ENCODE measurements around the gene CYP2A6.
"Not testable (repeated sequence)": the region's sequence is repeated elsewhere in the genome, so short reads cannot be mapped to it uniquely, and the experiment has no call there.

CYP2A6 gene, protein sequence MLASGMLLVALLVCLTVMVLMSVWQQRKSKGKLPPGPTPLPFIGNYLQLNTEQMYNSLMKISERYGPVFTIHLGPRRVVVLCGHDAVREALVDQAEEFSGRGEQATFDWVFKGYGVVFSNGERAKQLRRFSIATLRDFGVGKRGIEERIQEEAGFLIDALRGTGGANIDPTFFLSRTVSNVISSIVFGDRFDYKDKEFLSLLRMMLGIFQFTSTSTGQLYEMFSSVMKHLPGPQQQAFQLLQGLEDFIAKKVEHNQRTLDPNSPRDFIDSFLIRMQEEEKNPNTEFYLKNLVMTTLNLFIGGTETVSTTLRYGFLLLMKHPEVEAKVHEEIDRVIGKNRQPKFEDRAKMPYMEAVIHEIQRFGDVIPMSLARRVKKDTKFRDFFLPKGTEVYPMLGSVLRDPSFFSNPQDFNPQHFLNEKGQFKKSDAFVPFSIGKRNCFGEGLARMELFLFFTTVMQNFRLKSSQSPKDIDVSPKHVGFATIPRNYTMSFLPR

DNA sequence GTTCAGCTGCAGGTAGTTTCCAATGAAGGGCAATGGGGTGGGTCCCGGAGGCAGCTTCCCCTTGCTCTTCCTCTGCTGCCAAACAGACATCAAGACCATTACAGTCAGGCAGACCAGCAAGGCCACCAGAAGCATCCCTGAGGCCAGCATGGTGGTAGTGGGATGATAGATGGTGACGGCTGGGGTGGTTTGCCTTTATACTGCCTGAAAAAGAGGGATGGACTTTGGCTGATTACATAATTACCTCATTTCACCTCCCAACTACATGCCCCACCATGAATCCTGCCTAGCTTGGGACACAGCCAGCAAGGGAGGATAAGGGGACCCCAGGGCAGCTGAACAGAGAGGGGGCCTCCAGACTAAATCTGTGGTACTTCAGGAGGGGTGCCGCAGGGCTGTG lies at the start of gene CYP2A6:
Gene CYP2A6 (minus strand): TSS at position 171 of the 400 bp plus-strand sequence. CDS start 21 bp downstream, at position 150.
- not testable (repeated sequence) for DNase-seq (ENCODE audit: low read depth in 2 of 2)

DNA sequence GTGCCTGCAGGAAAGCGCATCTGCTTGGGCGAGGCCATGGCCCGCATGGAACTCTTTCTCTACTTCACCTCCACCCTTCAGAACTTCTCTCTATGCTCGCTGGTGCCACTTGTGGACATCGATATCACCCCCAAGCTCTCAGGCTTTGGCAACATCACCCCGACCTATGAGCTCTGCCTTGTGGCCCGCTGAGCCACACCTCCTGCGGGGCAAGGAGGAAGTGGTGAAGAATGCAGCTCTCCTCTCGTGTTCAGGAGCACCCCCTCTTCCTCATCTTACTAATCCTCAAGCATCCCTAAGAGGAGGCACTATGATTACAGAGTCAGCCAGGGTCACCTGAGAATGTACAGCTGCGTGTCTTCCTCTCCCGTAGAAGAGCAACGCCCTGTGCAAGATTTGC lies 49.7 kb upstream of the CYP2A6 start:
- DNase-seq (ENCODE audit: low read depth in 2 of 2) = not testable (repeated sequence)

DNA sequence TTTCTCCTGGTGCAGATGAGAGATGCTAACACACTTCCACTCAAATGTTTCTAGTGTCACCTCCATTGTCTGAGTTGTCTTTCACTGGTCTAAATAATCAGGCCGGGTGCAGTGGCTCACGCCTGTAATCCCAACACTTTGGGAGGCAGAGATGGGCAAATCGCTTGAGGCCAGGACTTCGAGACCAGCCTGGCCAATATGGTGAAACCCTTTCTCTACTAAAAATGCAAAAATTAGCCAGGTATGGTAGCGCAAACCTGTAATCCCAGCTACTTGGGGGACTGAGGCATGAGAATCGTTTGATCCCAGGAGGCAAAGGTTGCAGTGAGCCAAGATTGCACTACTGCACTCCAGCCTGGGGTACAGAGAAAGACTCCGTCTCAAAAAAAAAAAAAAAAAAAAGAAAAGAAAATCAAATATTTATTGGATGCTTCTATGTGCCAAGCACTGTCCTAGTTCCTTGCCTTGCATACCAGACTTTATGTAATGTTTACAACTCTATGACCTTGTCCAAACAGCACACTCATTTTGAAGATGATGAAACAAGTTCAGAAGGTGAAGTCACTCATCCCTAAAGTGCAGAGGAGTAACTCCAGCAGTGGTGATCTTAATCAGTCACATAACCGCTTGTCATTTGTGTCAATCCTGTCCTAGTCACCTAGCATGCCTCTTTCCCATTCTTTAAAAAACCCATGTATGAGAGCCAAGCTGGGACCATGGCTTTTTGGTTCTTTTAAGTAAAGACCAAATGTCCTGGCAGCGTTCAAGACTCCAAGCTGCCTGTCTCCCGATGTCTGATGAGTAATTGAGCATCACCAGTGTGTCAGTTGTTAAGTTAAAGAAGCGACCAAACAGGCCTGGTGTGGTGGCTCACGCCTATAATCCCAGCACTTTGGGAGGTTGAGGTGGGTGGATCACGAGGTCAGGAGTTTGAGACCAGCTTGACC lies 46.9 kb upstream of the CYP2A6 start:
- DNase-seq (ENCODE audit: low read depth in 2 of 2) = not testable (repeated sequence)

DNA sequence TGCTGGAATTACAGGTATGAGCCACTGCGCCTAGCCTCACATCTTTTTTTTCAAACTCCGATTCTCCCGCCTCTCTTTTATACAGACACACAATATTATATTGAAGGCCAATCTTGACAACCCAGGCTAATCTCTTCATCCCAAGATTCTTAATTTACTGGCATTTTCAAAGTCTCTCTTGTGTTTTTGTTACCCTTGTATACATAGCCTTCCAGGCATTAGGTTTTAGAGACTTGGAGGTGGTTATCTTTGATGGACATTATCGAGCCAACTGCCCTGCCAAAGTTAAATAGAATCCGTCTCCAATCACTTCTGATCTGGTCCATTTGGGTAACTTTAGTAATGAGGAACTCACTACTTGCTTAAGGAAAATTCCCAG lies 46.2 kb upstream of the CYP2A6 start:
- DNase-seq (ENCODE audit: low read depth in 2 of 2) = no peak

DNA sequence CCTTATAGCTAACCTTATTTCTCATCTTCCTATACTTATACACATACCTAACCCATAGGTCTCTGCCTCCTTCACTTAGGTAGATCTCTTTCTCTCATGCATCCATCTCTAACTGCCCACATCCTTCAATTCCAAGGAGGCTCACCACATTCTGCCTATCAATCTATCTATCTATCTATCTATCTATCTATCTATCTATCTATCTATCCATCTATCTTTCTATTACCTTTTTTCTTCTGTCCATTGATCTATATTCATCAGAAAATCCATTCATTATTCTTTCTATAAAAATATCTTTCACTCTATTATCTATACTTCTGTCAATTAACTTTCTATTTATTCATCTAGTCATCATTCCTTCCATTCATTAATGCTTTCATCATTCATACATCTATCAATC lies 42.9 kb upstream of the CYP2A6 start:
- no peak for DNase-seq (ENCODE audit: low read depth in 2 of 2)

DNA sequence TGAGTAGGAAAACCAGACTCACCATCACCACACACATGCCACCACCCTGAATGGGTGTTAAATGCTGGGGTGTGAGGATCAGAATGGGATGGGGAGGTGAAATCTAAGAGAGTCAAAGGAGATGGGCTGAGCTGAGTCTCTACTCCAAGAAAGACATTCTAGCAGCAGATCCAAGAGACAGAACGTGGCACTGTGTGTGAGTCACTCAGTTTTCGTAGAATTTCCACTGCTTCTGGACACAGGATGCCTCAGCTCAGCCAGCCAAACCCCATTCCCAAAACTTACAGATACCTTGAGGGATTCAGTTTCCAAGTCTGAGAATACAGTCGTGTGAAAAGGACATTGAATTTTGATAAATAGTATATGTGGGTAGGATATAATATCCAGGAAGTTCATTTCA lies 39.1 kb upstream of the CYP2A6 start:
- DNase-seq (ENCODE audit: low read depth in 2 of 2) = no peak

DNA sequence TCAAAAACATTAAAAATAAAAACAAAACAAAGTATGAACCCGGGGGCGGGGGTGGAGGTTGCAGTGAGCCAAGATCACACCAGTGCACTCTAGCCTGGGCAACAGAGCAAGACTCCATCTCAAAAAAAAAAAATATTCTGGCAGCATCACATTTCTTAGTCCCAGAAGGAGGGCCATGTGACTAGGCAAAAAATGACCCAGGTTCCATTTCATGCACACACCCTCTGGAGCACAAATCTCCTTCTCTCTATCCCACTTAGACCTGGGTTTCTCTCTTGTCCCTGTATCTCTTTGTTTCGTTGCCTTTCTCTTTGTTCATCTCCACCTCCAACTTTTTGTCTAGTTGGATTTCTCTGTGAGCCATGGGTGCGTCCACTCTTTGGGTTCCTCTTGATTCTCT lies 37.9 kb upstream of the CYP2A6 start:
- DNase-seq (ENCODE audit: low read depth in 2 of 2) = no peak

DNA sequence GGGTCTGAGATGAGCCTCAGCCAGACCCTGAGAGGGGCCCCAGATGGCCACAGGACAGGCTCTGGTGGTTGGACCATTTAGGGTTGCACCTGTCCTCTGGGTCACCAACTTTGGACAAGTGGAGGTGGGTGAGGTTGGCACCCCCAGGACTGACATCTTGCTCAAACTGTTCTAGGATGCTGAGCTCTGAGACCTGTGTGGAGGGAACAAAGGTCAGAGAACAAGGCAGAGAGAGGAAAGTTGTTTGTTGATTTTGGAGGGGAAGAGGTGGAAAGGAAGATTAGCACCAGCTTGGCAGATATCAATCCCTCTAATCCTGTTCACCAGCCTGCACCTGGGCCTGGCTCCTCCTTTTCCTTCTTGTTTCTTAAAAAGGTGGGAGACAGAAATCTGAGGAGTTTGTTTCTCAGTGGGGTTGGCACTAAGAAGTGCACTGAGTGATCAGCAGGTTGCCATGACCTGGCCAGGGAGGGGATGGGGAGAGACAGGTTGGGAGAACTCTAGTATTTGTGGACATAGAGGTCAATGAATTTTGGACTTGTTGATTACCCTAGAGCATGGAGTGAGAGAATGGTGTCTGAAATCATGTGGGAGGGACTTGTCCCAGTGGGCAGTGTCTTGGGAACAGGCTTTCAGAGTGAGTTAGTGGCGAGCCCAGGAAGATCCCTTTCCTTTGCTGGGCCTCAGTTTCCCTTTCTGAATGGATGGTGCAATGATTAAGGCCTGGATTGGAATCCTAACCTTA lies 34.1 kb upstream of the CYP2A6 start:
- DNase-seq (ENCODE audit: low read depth in 2 of 2) = not testable (repeated sequence)

DNA sequence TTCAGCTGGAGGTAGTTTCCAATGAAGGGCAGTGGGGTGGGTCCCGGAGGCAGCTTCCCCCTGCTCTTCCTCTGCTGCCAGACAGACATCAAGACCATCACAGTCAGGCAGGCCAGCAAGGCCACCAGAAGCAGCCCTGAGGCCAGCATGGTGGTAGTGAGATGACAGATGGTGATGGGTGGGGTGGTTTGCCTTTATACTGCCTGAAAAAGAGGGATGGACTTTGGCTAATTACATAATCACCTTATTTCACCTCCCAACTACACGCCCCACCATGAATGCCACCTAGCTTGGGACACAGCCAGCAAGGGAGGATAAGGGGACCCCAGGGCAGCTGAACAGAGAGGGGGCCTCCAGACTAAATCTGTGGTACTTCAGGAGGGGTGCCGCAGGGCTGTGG lies 31.8 kb upstream of the CYP2A6 start, which contains the start of gene CYP2A7:
Gene CYP2A7 (minus strand): TSS at position 170 of the 400 bp plus-strand sequence. CDS start 21 bp downstream, at position 149.
- DNase-seq (ENCODE audit: low read depth in 2 of 2) = not testable (repeated sequence)

DNA sequence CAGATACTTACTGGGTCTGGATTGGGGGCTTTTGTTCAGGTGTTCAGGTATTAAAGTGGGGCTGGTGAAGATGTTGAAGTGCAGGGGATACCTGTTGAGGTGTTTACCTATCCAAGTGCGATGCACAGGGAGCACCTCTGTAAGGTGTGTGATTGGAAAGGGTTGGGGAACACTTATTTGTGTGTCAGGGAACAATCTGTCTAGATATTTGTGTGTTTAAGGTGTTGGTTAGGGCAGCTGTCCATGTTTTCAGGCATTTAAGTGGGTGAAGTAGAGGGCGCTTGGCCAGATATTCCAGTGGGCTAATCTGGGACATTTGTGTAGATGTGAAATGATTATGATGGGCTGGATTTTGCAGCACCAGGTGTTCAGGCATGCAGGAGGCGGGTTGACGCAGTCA lies 29.1 kb upstream of the CYP2A6 start:
- not testable (repeated sequence) for DNase-seq (ENCODE audit: low read depth in 2 of 2)

DNA sequence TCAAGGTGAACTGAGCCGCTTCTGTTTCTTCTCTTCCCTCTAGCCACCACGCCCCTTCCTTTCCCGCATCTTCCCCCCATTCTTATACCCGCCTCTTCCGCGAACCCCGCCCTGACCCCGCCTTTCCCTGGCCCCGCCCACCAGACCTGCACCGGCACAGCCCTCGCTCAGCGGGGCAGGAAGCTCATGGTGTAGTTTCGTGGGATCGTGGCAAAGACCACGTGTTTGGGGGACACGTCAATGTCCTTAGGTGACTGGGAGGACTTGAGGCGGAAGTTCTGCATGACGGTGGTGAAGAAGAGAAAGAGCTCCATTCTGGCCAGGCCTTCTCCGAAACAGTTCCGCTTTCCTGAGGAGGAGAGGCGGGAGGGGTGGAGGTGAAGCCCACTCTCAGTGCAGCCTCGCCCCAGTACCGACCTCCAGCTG lies 25.3 kb upstream of the CYP2A6 start:
- DNase-seq (ENCODE audit: low read depth in 2 of 2) = peak; percentile 73 to 81

DNA sequence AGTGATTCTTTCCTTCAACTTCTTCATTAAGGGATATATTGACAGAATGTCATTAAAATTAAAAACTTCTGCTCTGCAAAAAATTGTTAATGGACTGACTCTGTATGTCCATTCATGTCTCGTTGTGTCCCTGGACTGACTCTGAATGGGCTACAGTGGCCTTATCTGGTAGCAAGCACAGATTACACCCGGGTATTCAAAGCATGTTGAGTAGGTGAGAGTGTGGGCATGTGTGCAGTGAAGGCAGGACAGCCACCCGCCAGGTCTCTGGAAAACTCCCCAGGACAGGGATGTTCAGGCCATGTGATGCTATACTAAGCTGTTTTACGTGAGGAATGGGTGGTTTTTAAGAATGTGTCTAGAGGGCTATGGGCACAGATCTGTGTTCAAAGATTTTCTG lies 24.6 kb upstream of the CYP2A6 start:
- not testable (repeated sequence) for DNase-seq (ENCODE audit: low read depth in 2 of 2)

DNA sequence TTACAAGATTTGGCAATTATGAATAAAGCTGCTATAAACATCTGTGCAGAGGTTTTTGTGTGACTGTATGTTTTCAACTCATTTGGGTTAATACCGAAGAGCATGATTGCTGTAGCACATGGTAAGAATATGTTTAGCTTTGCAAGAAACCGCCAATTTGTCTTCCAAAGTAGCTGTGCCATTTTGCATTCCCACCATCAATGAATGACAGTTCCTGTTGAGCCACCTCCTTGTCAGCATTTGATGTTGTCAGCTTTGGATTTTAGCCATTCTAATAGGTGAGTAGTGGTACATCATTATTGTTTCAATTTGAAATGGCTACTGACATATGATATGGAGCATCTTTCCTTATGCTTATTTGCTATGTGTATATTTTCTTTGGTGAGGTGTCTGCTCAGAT lies 23.6 kb upstream of the CYP2A6 start:
- not testable (repeated sequence) for DNase-seq (ENCODE audit: low read depth in 2 of 2)

DNA sequence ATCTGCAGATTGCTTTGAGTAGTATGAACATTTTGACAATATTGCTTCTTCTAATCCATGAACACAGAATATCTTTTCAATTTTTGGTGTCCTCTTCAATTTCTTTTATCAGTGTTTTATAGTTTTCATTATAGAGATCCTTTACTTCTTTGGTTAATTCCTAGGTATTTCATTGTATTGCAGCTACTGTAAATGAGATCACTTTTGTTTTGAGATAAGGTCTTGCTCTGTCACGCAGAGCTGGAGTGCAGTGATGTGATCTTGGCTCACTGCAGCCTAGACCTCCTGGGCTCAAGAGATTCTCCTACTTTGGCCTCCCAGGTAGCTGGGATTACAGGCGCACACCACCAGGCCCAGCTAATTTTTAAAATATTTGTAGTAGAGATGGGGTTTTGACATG lies 22.0 kb upstream of the CYP2A6 start:
- no peak for DNase-seq (ENCODE audit: low read depth in 2 of 2)

DNA sequence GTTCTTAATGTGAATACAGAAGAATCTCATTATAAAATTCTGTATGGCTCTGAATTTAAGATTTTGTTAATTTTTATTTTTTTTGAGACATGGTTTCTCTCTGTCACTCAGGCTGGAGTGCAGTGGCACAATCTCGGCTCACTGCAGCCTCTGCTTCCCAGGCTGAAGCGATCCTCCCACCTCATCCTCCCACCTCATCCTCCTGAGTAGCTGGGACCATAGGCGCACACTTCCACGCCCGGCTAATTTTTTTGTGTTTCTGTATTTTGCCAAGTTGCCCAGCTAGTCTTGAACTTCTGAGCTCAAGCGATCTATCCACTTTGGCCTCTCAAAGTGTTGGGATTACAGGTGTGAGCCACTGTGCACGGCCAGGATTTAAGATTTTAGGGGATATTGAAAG lies 17.5 kb upstream of the CYP2A6 start:
- DNase-seq (ENCODE audit: low read depth in 2 of 2) = no peak

DNA sequence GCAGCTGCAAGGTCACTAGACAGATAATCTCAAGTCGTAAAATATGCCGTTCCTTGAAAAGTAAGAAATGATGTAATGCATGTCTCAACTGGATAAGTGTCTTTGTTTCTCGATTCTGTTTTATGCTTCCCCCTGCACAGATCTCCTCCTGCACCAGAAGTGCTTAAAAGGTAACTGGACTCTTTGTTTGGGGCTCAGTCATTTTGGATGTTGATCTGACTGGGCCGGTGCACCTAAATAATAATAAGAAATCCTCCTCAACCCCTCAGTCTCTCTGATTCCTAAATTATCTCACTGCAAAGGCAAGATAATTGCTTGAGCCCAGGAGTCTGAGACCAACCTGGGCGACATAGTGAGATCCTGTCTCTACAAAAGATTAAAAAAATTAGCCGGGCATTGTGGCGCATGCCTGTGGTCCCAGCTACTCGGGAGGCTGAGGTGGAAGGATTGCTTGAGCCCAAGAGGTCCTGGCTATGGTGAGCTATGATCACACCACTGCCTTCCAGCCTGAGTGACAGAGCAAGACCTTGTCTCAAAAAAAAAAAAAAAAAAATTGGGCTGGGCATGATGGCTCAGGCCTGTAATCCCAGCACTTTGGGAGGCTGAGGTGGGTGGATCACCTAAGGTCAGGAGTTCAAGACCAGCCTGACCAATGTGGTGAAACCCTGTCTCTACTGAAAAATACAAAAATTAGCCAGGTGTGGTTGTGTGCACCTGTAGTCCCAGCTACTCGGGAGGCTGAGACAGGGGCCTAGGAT lies 14.7 kb upstream of the CYP2A6 start:
- DNase-seq (ENCODE audit: low read depth in 2 of 2) = not testable (repeated sequence)

DNA sequence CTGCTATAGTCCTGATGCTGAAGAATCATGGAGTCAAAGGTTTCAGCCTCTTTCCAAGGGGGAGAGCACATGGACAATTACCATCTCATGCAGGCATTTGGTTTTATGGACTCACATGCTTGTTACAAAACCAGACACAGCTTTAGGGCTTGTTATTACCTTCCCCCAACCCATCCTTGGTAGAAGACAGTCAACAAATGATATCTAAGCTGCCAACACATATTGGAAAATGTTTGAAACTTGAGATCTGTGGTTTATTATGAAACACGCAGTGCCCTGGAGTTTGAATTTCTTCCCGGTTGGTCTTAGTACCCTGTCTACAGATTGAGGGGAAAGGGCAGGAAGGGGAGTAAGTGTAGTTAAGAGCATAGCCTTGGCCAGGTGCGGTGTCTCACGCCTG lies 12.5 kb upstream of the CYP2A6 start:
- no peak for DNase-seq (ENCODE audit: low read depth in 2 of 2)

DNA sequence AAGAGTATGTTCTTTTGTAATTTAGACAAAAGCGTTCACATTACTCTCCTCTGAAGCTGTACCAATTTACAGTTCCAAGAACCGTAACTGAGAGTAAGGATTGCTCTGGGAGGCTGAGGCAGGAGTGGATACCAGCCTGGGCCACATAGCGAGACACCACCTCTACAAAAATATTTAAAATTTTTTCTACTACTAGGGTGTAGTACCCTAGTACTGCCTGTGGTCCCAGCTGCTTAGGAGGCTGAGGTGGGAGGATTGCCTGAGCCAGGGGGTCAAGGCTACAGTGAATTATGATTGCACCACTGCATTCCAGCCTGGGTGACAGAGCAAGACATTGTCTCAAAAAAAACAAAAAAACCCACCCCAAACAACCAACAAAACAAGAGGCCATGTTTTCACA lies 12.1 kb upstream of the CYP2A6 start:
- no peak for DNase-seq (ENCODE audit: low read depth in 2 of 2)

DNA sequence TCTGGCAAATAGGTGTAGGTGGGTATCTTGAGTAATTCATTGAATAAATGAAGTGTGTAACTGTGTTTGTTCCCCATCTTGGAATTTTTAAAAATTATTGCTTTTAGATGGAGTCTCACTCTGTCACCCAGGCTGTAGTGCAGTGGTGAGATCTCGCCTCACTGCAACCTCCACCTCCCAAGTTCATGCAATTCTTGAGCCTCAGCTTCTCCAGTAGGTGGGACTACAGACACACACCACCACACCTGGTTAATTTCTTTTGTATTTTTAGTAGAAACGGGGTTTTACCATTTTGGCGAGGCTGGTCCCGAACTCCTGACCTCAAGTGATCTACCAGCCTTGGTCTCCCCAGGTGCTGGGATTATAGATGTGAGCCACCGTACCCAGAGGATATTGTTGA lies 7.9 kb upstream of the CYP2A6 start:
- DNase-seq (ENCODE audit: low read depth in 2 of 2) = no peak

DNA sequence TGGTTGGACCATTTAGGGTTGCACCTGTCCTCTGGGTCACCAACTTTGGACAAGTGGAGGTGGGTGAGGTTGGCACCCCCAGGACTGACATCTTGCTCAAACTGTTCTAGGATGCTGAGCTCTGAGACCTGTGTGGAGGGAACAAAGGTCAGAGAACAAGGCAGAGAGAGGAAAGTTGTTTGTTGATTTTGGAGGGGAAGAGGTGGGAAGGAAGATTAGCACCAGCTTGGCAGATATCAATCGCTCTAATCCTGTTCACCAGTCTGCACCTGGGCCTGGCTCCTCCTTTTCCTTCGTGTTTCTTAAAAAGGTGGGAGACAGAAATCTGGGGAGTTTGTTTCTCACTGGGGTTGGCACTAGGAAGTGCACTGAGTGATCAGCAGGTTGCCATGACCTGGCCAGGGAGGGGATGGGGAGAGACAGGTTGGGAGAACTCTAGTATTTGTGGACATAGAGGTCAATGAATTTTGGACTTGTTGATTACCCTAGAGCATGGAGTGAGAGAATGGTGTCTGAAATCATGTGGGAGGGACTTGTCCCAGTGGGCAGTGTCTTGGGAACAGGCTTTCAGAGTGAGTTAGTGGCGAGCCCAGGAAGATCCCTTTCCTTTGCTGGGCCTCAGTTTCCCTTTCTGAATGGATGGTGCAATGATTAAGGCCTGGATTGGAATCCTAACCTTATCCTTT lies 2.4 kb upstream of the CYP2A6 start:
- DNase-seq (ENCODE audit: low read depth in 2 of 2) = not testable (repeated sequence)
